ENCODE results near the gene EBF3. TPM values are rescaled to one million over a fixed set of nuclear protein-coding genes. Genes with fewer than 3 reads are reported as not detected.

The EBF3 gene
- total and polyA plus RNA-seq, 2 experiments from 2014 or later: 0.22 to 0.77 TPM

- no peaks in the 10 kb centered on the region for H3K36me3 ChIP-seq (replicated peaks; ENCODE audit: insufficient read depth, low read depth)
- no peak for DNase-seq (ENCODE audit: low spot score)
- H3K4me3 ChIP-seq: no peak overlapping the region
- H3K27me3 ChIP-seq: no peaks in the 10 kb centered on the region
- no peaks in the 10 kb centered on the region for H3K4me1 ChIP-seq (ENCODE audit: insufficient read depth)
- no peaks in the 10 kb centered on the region for H4K20me1 ChIP-seq (ENCODE audit: insufficient read depth, poor library complexity, severe bottlenecking)
- H3K27ac ChIP-seq: no peak overlapping the region
- no peaks in the 10 kb centered on the region for H3K9me3 ChIP-seq (ENCODE audit: low read depth)
- no peak overlapping the region for H3K4me2 ChIP-seq
- H2AFZ ChIP-seq: no peak overlapping the region
- TF ChIP-seq EZH2phosphoT487 (IDR thresholded peaks at IDR 0.05; ENCODE audit: low read depth, severe bottlenecking, unreplicated experiment): no peak
- no peak for TF ChIP-seq EZH2 (IDR thresholded peaks at IDR 0.05; ENCODE audit: borderline replicate concordance)
- TF ChIP-seq CTCF (IDR thresholded peaks at IDR 0.05; ENCODE audit: poor library complexity): no peak
- H3K9me2 ChIP-seq (replicated peaks; ENCODE audit: insufficient read depth): no peaks in the 10 kb centered on the region
- 93% methylated on average over 10 of the region's 10 CpGs for WGBS (ENCODE audit: low lambda C conversion rate, missing lambda C conversion rate)
- H3K79me2 ChIP-seq: no peaks in the 10 kb centered on the region
These were observed 53.2 kb downstream of the EBF3 start for GRCh38 chr10:129910861-129911260.

DNA sequence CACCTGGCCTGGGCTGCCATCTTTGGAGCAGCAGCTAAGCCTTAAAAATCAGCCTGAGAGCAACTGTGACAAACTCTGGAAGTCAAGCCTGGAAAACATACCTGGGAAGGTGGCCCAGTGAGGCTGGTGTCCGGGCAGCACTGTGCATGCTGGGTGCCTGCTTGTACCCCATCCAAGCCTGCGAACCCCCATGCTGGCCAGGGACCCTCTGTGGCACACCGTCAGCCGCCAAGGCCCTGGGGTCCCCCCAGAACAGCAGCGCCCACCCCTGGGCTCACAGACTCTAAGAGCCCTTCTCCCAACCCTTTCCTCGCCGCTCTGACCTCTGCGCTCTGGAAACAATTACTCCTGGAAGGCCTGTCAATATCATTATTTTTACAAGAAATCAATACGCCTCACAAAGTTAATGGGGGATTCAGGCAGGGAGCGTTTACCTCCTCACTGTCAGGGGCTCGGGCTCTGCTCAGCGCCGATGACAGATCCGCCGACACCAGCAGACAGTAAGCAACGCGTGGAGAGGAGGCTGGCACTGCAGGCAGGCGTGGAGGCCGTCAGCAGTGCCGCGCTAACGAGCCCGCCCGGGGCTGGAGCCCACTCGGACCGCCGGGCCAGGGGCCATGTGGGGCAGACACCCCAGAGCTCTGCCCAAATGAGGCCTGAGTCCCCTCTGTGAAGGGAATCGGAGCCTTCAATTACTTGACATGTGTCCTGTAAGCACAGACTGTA lies 54.4 kb downstream of the EBF3 start:
- H3K36me3 ChIP-seq (replicated peaks; ENCODE audit: insufficient read depth, low read depth): no peaks in the 10 kb centered on the region
- no peaks in the 10 kb centered on the region for H3K9me2 ChIP-seq (replicated peaks; ENCODE audit: insufficient read depth)
- H2AFZ ChIP-seq: no peak overlapping the region
- DNase-seq (ENCODE audit: low spot score): no peak
- no peak for TF ChIP-seq CTCF (IDR thresholded peaks at IDR 0.05; ENCODE audit: poor library complexity)
- TF ChIP-seq EZH2 (IDR thresholded peaks at IDR 0.05; ENCODE audit: borderline replicate concordance): no peak
- no peak for TF ChIP-seq EZH2phosphoT487 (IDR thresholded peaks at IDR 0.05; ENCODE audit: low read depth, severe bottlenecking, unreplicated experiment)
- WGBS (ENCODE audit: low lambda C conversion rate, missing lambda C conversion rate): 86% methylated on average over 28 of the region's 28 CpGs
- no peaks in the 10 kb centered on the region for H3K79me2 ChIP-seq
- H3K27me3 ChIP-seq: no peaks in the 10 kb centered on the region
- no peaks in the 10 kb centered on the region for H3K9me3 ChIP-seq (ENCODE audit: low read depth)
- H3K4me3 ChIP-seq: no peak overlapping the region
- H3K4me2 ChIP-seq: no peak overlapping the region
- H3K4me1 ChIP-seq (ENCODE audit: insufficient read depth): no peaks in the 10 kb centered on the region
- H3K27ac ChIP-seq: no peak overlapping the region
- H4K20me1 ChIP-seq (ENCODE audit: insufficient read depth, poor library complexity, severe bottlenecking): no peaks in the 10 kb centered on the region

DNA sequence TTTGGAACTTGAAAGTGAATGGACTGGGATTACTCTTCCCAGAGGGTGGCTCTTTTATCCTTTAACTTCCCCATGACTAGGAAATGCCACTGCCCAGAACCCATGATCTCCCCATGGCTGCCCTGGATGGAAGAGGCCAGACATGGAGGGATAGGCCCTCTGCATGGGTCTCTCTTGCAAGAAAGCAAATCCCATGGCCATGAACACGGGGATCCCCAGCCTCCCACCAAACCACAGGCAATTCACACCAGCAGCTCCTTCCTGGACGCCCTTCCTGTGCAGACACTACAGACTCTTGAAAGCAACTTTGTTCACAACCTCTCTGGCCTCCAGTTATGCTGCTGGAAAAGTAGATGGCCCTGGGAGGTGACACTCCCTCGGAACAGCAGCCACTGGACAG lies 55.0 kb downstream of the EBF3 start:
- no peaks in the 10 kb centered on the region for H3K9me3 ChIP-seq (ENCODE audit: low read depth)
- H4K20me1 ChIP-seq (ENCODE audit: insufficient read depth, poor library complexity, severe bottlenecking): no peaks in the 10 kb centered on the region
- WGBS (ENCODE audit: low lambda C conversion rate, missing lambda C conversion rate): 92% methylated on average over 3 of the region's 3 CpGs
- no peak overlapping the region for H3K27ac ChIP-seq
- TF ChIP-seq CTCF (IDR thresholded peaks at IDR 0.05; ENCODE audit: poor library complexity) (no peak), EZH2phosphoT487 (IDR thresholded peaks at IDR 0.05; ENCODE audit: low read depth, severe bottlenecking, unreplicated experiment) (no peak), EZH2 (IDR thresholded peaks at IDR 0.05; ENCODE audit: borderline replicate concordance) (no peak)
- DNase-seq (ENCODE audit: low spot score): no peak
- H3K4me3 ChIP-seq: no peak overlapping the region
- no peaks in the 10 kb centered on the region for H3K79me2 ChIP-seq
- no peaks in the 10 kb centered on the region for H3K4me1 ChIP-seq (ENCODE audit: insufficient read depth)
- no peaks in the 10 kb centered on the region for H3K9me2 ChIP-seq (replicated peaks; ENCODE audit: insufficient read depth)
- no peaks in the 10 kb centered on the region for H3K27me3 ChIP-seq
- H2AFZ ChIP-seq: no peak overlapping the region
- H3K36me3 ChIP-seq (replicated peaks; ENCODE audit: insufficient read depth, low read depth): no peaks in the 10 kb centered on the region
- H3K4me2 ChIP-seq: no peak overlapping the region
